HL-60 (cell line): ENCODE results near the gene OR13F1.

ENCODE experiments used
- DNase-seq, 2 experiments: peaks; one replicate each; pipeline ENCODE4 v3.0.0-alpha.2; 2010 to 2020; ENCODE audit warnings: low read depth in 1 of 2, low spot score in 1 of 2
- H3K27ac ChIP-seq: fragments of 250-450 bp; sonication (Bioruptor Pico); replicated peaks from 2 replicates; pipeline ENCODE4 v1.5.1; 2020; ENCODE audit warnings: mild to moderate bottlenecking, moderate library complexity
- H3K27me3 ChIP-seq: fragments of 250-450 bp; sonication (Bioruptor Pico); 2 replicates; pipeline ENCODE4 v1.5.1; 2021; ENCODE audit warnings: mild to moderate bottlenecking, moderate library complexity; ENCODE audit not compliant: insufficient read depth, poor library complexity, severe bottlenecking
- H3K4me3 ChIP-seq: replicated peaks from 2 replicates; pipeline ENCODE4 v1.5.1; 2011; ENCODE audit warnings: mild to moderate bottlenecking, control low read depth, low read length; ENCODE audit not compliant: insufficient read depth
- CTCF ChIP-seq: IDR thresholded peaks from one replicate; pipeline ENCODE4 v1.5.1; 2011; ENCODE audit warnings: low read length, control low read depth, inconsistent platforms; ENCODE audit not compliant: insufficient read depth
- GABPA ChIP-seq: IDR thresholded peaks from 2 replicates; pipeline ENCODE4 v1.6.1; 2012; ENCODE audit warnings: low read depth
- POLR2AphosphoS5 ChIP-seq: IDR thresholded peaks from 2 replicates; pipeline ENCODE4 v1.6.1; 2012; ENCODE audit warnings: low read depth
- REST ChIP-seq: IDR thresholded peaks from 2 replicates; pipeline ENCODE4 v1.6.1; 2012; ENCODE audit warnings: low read depth; ENCODE audit not compliant: insufficient replicate concordance
- SPI1 ChIP-seq: IDR thresholded peaks from 2 replicates; pipeline ENCODE4 v1.6.1; 2012; ENCODE audit warnings: low read depth, mild to moderate bottlenecking, borderline replicate concordance

OR13F1 gene

GRCh38 chr9:104494808-104495207, 9.3 kb upstream of the OR13F1 start:
- no peak overlapping the region for H3K4me3 ChIP-seq
- DNase-seq, result no peak
- TF ChIP-seq GABPA (no peak), CTCF (no peak), POLR2AphosphoS5 (no peak), REST (no peak), SPI1 (no peak)
- H3K27ac ChIP-seq, result no peak overlapping the region
- H3K27me3 ChIP-seq, result no peaks in the 10 kb centered on the region

- Histone ChIP-seq H3K4me3 (no peak overlapping the region), H3K27me3 (no peaks in the 10 kb centered on the region), H3K27ac (no peak overlapping the region)
- DNase-seq, result no peak
- TF ChIP-seq GABPA (no peak), CTCF (no peak), POLR2AphosphoS5 (no peak), SPI1 (no peak), REST (no peak)
Observed at GRCh38 chr9:104503440-104503839, 623 bp upstream of the OR13F1 start.

GRCh38 chr9:104506565-104506964, 2.5 kb downstream of the OR13F1 start:
- Histone ChIP-seq H3K27ac (no peak overlapping the region), H3K4me3 (no peak overlapping the region), H3K27me3 (no peaks in the 10 kb centered on the region)
- TF ChIP-seq CTCF (no peak), REST (no peak), SPI1 (no peak), GABPA (no peak), POLR2AphosphoS5 (no peak)
- no peak for DNase-seq
